Endothelial cell of umbilical vein (primary cell): ENCODE measurements around the gene TUSC7. TPM values are rescaled to one million over a fixed set of nuclear protein-coding genes. Genes with fewer than 3 reads are reported as not detected.

ENCODE experiments used
- BruUV-seq: library from RNA; stranded (reverse); fragments of 400-500 nt; replicated peaks from 2 replicates; lab custom pipeline; 2021; lab: Mats Ljungman, UMichigan
- CTCF ChIA-PET: fragments of 300-600, 350-600 bp; sonication (Branson Sonifier 250); formaldehyde crosslinking; loops from one replicate; lab custom pipeline; 2021; ENCODE audit warnings: antibody characterized with exemption, inconsistent platforms; lab: Charles Lee
- POLR2A ChIA-PET: fragments of 300-600, 350-600 bp; sonication (Branson Sonifier 250); formaldehyde crosslinking; loops from one replicate; lab custom pipeline; 2021; ENCODE audit warnings: antibody characterized with exemption, inconsistent platforms; lab: Charles Lee
- DNase-seq: peaks from one replicate; pipeline ENCODE4 v3.0.0-alpha.2; 2011; ENCODE audit warnings: low read depth, low spot score
- FAIRE-seq: peaks from 2 replicates; lab custom pipeline; 2011; peaks lifted over from hg19 to GRCh38; lab: Jason Lieb, UNC
- H2AFZ ChIP-seq: 2 replicates; pipeline ENCODE4 v1.6.0; 2012; ENCODE audit warnings: low read depth, low read length, control low read depth, inconsistent platforms
- H3K27ac ChIP-seq: 2 replicates; pipeline ENCODE4 v1.5.1; 2011; ENCODE audit warnings: low read depth, mild to moderate bottlenecking, control low read depth, low read length, moderate library complexity; ENCODE audit not compliant: insufficient read depth
- H3K27me3 ChIP-seq, 2 experiments: 2 replicates each; pipeline versions ENCODE4 v1.6.0 to v1.6.1; 2011; ENCODE audit warnings: low read length in 2 of 2, mixed read lengths in 1 of 2; ENCODE audit not compliant: control insufficient read depth in 2 of 2, insufficient read depth in 2 of 2
- H3K36me3 ChIP-seq, 2 experiments: 2 replicates in 1 of 2; 3 replicates in 1 of 2; pipeline ENCODE4 v1.5.1; 2011; ENCODE audit warnings: low read length in 2 of 2, mild to moderate bottlenecking in 1 of 2, moderate library complexity in 1 of 2; ENCODE audit not compliant: control insufficient read depth in 2 of 2, insufficient read depth in 2 of 2; ENCODE audit errors: extremely low read depth in 1 of 2
- H3K4me1 ChIP-seq: 3 replicates; pipeline ENCODE4 v1.5.1; 2011; ENCODE audit warnings: mild to moderate bottlenecking, low read length; ENCODE audit not compliant: control insufficient read depth, insufficient read depth; ENCODE audit errors: extremely low read depth
- H3K4me2 ChIP-seq: 2 replicates; pipeline ENCODE4 v1.6.1; 2011; ENCODE audit warnings: low read length, control low read depth, mixed read lengths; ENCODE audit not compliant: insufficient read depth
- H3K4me3 ChIP-seq, 3 experiments: fragments of 200-600 bp in 1 of 3; sonication (generic), shearing (Covaris generic) in 1 of 3; replicated peaks in 1 of 3; 2 replicates each; pipeline ENCODE4 v1.5.1; 2011 to 2016; ENCODE audit warnings: control low read depth in 3 of 3, low read length in 3 of 3, mild to moderate bottlenecking in 2 of 3, inconsistent platforms in 1 of 3, low read depth in 1 of 3, moderate library complexity in 1 of 3; ENCODE audit not compliant: insufficient read depth in 1 of 3
- H3K79me2 ChIP-seq: 2 replicates; pipeline ENCODE4 v1.6.0; 2012; ENCODE audit warnings: low read length, inconsistent platforms; ENCODE audit not compliant: control insufficient read depth, insufficient read depth
- H3K9ac ChIP-seq: replicated peaks from 2 replicates; pipeline ENCODE3; 2011; ENCODE audit warnings: low read length, control low read depth; ENCODE audit not compliant: insufficient read depth; ENCODE audit errors: extremely low read depth
- H3K9me1 ChIP-seq: replicated peaks from 3 replicates; pipeline ENCODE4 v1.6.0; 2011; ENCODE audit warnings: mild to moderate bottlenecking, low read length; ENCODE audit not compliant: control insufficient read depth, insufficient read depth; ENCODE audit errors: extremely low read depth
- H3K9me3 ChIP-seq: replicated peaks from 2 replicates; pipeline ENCODE4 v1.5.1; 2012; ENCODE audit warnings: low read length, inconsistent platforms; ENCODE audit not compliant: control insufficient read depth, insufficient read depth
- H4K20me1 ChIP-seq: replicated peaks from 2 replicates; pipeline ENCODE3; 2011; ENCODE audit warnings: mild to moderate bottlenecking, low read length; ENCODE audit not compliant: control insufficient read depth, insufficient read depth; ENCODE audit errors: extremely low read depth
- EZH2 ChIP-seq: IDR thresholded peaks from 2 replicates; pipeline ENCODE4 v1.6.1; 2012; ENCODE audit warnings: borderline replicate concordance, low read depth, mild to moderate bottlenecking, moderate library complexity, low read length, inconsistent platforms; ENCODE audit not compliant: severe bottlenecking
- FOS ChIP-seq: IDR thresholded peaks from 2 replicates; pipeline ENCODE4 v1.6.1; 2011; ENCODE audit warnings: mild to moderate bottlenecking, low read length, moderate library complexity, borderline replicate concordance; ENCODE audit not compliant: insufficient read depth
- GATA2 ChIP-seq: IDR thresholded peaks from 2 replicates; pipeline ENCODE4 v1.7.0; 2011; ENCODE audit warnings: low read depth, mild to moderate bottlenecking, moderate library complexity, mixed read lengths, low read length; ENCODE audit not compliant: insufficient read length, insufficient read depth
- JUN ChIP-seq: IDR thresholded peaks from 2 replicates; pipeline ENCODE4 v1.6.1; 2011; ENCODE audit warnings: borderline replicate concordance, low read depth; ENCODE audit not compliant: insufficient read length, insufficient read depth
- MYC ChIP-seq: IDR thresholded peaks from one replicate; pipeline ENCODE4 v1.6.1; 2011; ENCODE audit warnings: mild to moderate bottlenecking, low read depth, low read length
- POLR2A ChIP-seq: IDR thresholded peaks from 2 replicates; pipeline ENCODE4 v1.6.1; 2012; ENCODE audit warnings: low read depth, mild to moderate bottlenecking, control low read depth, low read length
- POLR2AphosphoS5 ChIP-seq: IDR thresholded peaks from 2 replicates; pipeline ENCODE4 v1.6.1; 2012; ENCODE audit warnings: low read depth, mild to moderate bottlenecking, control low read depth, low read length, moderate library complexity; ENCODE audit not compliant: insufficient read depth
- dilution Hi-C: fragments of 300-500 bp; cut with MboI; formaldehyde crosslinking; loops from one replicate; pipeline ENCODE4 v1.15.0; 2019; ENCODE audit warnings: low sequenced_read_pairs; ENCODE audit not compliant: extremely low pct_ligation_motif_present
- intact Hi-C: fragments of 100-400 bp; cut with micrococcal nuclease; formaldehyde crosslinking; loops from one replicate; pipeline ENCODE4 v1.10.0; 2022
- polyA plus RNA-seq, 4 experiments: library from polyadenylated mRNA; depleted of rRNA in 3 of 4; stranded (reverse) in 3 of 4; unstranded in 1 of 4; fragments of >200 nt; gene quantifications; 2 replicates each; pipeline versions ENCODE4 v1.2.1 to v1.2.3, GENCODE V29; 2011 to 2012; ENCODE audit warnings: missing spikeins in 1 of 4
- total RNA-seq: library from RNA; stranded (reverse); gene quantifications from 2 replicates; pipeline ENCODE4 v1.2.3, GENCODE V29; 2021
- TF ChIP-seq, protein P1 (sequence below): IDR thresholded peaks from 2 replicates; pipeline ENCODE4 v1.6.1; 2011; ENCODE audit not compliant: insufficient read depth, insufficient read length
- TF ChIP-seq, protein P2 (sequence below), 2 donors: IDR thresholded peaks; 1 replicate in 1 of 2; 2 replicates in 1 of 2; pipeline ENCODE4 v1.5.1; 2011; ENCODE audit warnings: low read length in 2 of 2, mild to moderate bottlenecking in 2 of 2, moderate library complexity in 2 of 2, control low read depth in 1 of 2, inconsistent platforms in 1 of 2, low read depth in 1 of 2; ENCODE audit not compliant: insufficient read depth in 1 of 2; ENCODE audit errors: extremely low read depth in 1 of 2

The TUSC7 gene
- total and polyA plus RNA-seq, 2 donors (not counting 3 experiments of a cell fraction or from before 2014, with no cell fraction given), result not detected

DNA sequence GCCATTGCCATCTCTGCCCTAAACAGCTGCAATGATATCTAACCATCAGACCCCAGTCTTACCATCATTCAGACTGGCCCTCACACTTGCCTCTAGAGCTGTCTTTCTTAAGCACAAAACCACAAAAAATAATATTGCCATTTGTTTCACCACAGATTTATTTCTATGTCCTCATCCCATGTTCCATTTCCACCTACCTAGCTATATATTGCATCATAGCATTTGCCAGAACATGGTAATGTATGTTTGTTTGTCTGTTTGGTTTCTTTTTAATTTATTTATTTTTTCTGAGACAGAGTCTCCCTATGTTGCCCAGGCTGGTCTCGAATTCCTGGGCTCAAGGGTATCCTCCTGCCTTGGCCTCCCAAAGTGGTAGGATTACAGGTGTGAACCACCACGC is 18.5 kb upstream of the TUSC7 start:
- intact Hi-C loops, result no loop called here
- Histone ChIP-seq H3K4me2 (no peak overlapping the region), H3K27ac (no peak overlapping the region), H3K9ac (no peak overlapping the region), H2AFZ (no peak overlapping the region), H3K27me3 (no peaks in the 10 kb centered on the region), H3K9me3 (no peaks in the 10 kb centered on the region), H3K9me1 (no peaks in the 10 kb centered on the region), H3K4me3 (no peak overlapping the region), H3K4me1 (no peaks in the 10 kb centered on the region), H3K36me3 (no peaks in the 10 kb centered on the region), H4K20me1 (no peaks in the 10 kb centered on the region), H3K79me2 (no peaks in the 10 kb centered on the region)
- BruUV-seq, result no TSS peak
- DNase-seq, result no peak
- TF ChIP-seq POLR2AphosphoS5 (no peak), GATA2 (no peak), JUN (no peak), MYC (no peak), FOS (no peak), POLR2A (no peak), EZH2 (no peak)
- TF ChIP-seq, protein P1, sequence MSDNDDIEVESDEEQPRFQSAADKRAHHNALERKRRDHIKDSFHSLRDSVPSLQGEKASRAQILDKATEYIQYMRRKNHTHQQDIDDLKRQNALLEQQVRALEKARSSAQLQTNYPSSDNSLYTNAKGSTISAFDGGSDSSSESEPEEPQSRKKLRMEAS, result no peak
- TF ChIP-seq, protein P2, sequence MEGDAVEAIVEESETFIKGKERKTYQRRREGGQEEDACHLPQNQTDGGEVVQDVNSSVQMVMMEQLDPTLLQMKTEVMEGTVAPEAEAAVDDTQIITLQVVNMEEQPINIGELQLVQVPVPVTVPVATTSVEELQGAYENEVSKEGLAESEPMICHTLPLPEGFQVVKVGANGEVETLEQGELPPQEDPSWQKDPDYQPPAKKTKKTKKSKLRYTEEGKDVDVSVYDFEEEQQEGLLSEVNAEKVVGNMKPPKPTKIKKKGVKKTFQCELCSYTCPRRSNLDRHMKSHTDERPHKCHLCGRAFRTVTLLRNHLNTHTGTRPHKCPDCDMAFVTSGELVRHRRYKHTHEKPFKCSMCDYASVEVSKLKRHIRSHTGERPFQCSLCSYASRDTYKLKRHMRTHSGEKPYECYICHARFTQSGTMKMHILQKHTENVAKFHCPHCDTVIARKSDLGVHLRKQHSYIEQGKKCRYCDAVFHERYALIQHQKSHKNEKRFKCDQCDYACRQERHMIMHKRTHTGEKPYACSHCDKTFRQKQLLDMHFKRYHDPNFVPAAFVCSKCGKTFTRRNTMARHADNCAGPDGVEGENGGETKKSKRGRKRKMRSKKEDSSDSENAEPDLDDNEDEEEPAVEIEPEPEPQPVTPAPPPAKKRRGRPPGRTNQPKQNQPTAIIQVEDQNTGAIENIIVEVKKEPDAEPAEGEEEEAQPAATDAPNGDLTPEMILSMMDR (IDR thresholded peaks at IDR 0.05; ENCODE audit: extremely low read depth in 1 of 2, insufficient read depth in 1 of 2, low read depth in 1 of 2, low read length in 2 of 2), result no peak
- CTCF ChIA-PET, result no interaction called here
- FAIRE-seq, result no peak
- dilution Hi-C loops, result no loop called here
- POLR2A ChIA-PET, result no interaction called here
